Keratinocyte (primary cell): ENCODE data around the gene FUOM.

ENCODE experiments used
- EZH2 ChIP-seq: IDR thresholded peaks from one replicate; pipeline ENCODE4 v1.6.1; 2012; ENCODE audit warnings: inconsistent platforms, mild to moderate bottlenecking, low read length, moderate library complexity
- TF ChIP-seq, protein P1 (sequence below), 3 experiments: IDR thresholded peaks in 1 of 3; conservative IDR thresholded peaks in 1 of 3; optimal IDR thresholded peaks in 1 of 3; 2 replicates in 2 of 3; 3 replicates in 1 of 3; pipeline versions ENCODE3 to v1.5.1; 2011; ENCODE audit warnings: low read length in 3 of 3, mild to moderate bottlenecking in 3 of 3, moderate library complexity in 2 of 3, control low read depth in 1 of 3, inconsistent platforms in 1 of 3; ENCODE audit not compliant: insufficient read depth in 2 of 3; ENCODE audit errors: extremely low read depth in 1 of 3

DNA sequence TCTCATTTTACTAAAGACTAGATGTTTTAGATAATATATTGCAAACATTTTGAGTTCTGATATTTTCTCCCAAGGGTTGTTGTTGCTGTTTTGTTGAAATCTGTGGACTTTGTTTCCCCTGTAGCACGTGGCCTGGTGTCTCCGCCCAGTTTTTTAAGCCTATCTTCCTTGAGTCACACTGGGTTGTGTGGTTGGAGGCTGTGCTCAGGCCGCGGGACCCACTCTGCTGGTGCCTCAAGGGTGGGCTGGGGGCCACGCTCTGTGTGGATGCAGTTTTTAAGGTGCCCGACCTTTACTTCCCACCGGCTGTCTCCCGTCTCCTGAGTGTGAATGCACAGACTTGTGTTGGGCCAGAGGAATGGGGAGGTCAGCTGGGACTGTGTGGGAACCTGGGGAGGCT, 14.9 kb downstream of the FUOM start:
- TF ChIP-seq EZH2, result no peak
- TF ChIP-seq, protein P1, sequence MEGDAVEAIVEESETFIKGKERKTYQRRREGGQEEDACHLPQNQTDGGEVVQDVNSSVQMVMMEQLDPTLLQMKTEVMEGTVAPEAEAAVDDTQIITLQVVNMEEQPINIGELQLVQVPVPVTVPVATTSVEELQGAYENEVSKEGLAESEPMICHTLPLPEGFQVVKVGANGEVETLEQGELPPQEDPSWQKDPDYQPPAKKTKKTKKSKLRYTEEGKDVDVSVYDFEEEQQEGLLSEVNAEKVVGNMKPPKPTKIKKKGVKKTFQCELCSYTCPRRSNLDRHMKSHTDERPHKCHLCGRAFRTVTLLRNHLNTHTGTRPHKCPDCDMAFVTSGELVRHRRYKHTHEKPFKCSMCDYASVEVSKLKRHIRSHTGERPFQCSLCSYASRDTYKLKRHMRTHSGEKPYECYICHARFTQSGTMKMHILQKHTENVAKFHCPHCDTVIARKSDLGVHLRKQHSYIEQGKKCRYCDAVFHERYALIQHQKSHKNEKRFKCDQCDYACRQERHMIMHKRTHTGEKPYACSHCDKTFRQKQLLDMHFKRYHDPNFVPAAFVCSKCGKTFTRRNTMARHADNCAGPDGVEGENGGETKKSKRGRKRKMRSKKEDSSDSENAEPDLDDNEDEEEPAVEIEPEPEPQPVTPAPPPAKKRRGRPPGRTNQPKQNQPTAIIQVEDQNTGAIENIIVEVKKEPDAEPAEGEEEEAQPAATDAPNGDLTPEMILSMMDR (optimal IDR thresholded peaks at IDR 0.05 in 1 of 3, IDR thresholded peaks at IDR 0.05 in 1 of 3, conservative IDR thresholded peaks at IDR 0.05 in 1 of 3; ENCODE audit: extremely low read depth in 1 of 3, insufficient read depth in 2 of 3, low read length in 3 of 3), result no peak
